KMS-11 (cell line): Measurements from ENCODE around the gene PVR.

Experiments
- H2AFZ ChIP-seq: fragments of 200-600 bp; sonication (generic); 2 replicates; pipeline ENCODE4 v1.6.1; 2016; ENCODE audit warnings: antibody characterized with exemption, mixed run types, low read depth
- H3K27ac ChIP-seq: fragments of 200-600 bp; sonication (generic); 2 replicates; pipeline ENCODE4 v1.6.1; 2016; ENCODE audit warnings: mild to moderate bottlenecking, mixed run types
- H3K27me3 ChIP-seq: fragments of 200-600 bp; sonication (generic); 2 replicates; pipeline ENCODE4 v1.6.1; 2017; ENCODE audit warnings: mild to moderate bottlenecking, low read depth, mixed run types, moderate library complexity; ENCODE audit not compliant: insufficient read depth
- H3K36me3 ChIP-seq: fragments of 200-600 bp; sonication (generic); 2 replicates; pipeline ENCODE4 v1.6.1; 2017; ENCODE audit warnings: mild to moderate bottlenecking, mixed run types; ENCODE audit not compliant: insufficient read depth
- H3K4me1 ChIP-seq: fragments of 200-600 bp; sonication (generic); 2 replicates; pipeline ENCODE4 v1.6.1; 2016; ENCODE audit warnings: mild to moderate bottlenecking, low read depth, mixed run types; ENCODE audit not compliant: poor library complexity, severe bottlenecking
- H3K4me2 ChIP-seq: fragments of 200-600 bp; sonication (generic); 2 replicates; pipeline ENCODE4 v1.7.0; 2016; ENCODE audit warnings: mild to moderate bottlenecking, mixed run types
- H3K4me3 ChIP-seq: fragments of 200-600 bp; sonication (generic); IDR thresholded peaks from 2 replicates; pipeline ENCODE4 v1.6.1; 2017; ENCODE audit warnings: low read depth, low read length, mixed read lengths; ENCODE audit not compliant: insufficient read depth
- H3K79me2 ChIP-seq: fragments of 200-600 bp; sonication (generic); 2 replicates; pipeline ENCODE4 v1.6.1; 2016; ENCODE audit warnings: low read depth, mixed run types; ENCODE audit not compliant: insufficient read depth
- H3K9ac ChIP-seq: fragments of 200-600 bp; sonication (generic); 2 replicates; pipeline ENCODE4 v1.6.1; 2016; ENCODE audit warnings: mild to moderate bottlenecking, mixed run types
- H4K20me1 ChIP-seq: fragments of 200-600 bp; sonication (generic); 2 replicates; pipeline ENCODE4 v1.6.1; 2016; ENCODE audit warnings: mild to moderate bottlenecking, mixed run types; ENCODE audit not compliant: insufficient read depth
- CTCF ChIP-seq: fragments of 200-600 bp; sonication (generic); conservative IDR thresholded peaks from 2 replicates; pipeline ENCODE4 v1.6.1; 2017; ENCODE audit warnings: low read depth, mild to moderate bottlenecking, antibody characterized with exemption, low read length, moderate library complexity, mixed read lengths

Gene PVR

GRCh38 chr19:44662691-44663385, 19.1 kb downstream of the PVR start:
- Histone ChIP-seq H3K27ac (no peak overlapping the region), H3K9ac (no peak overlapping the region), H3K4me1 (peaks cover 6% of the 10 kb centered on the region), H4K20me1 (no peaks in the 10 kb centered on the region), H3K36me3 (no peaks in the 10 kb centered on the region), H3K27me3 (no peaks in the 10 kb centered on the region; the same call in 1 of the 2 replicates), H3K4me3 (no peak overlapping the region), H2AFZ (no peak overlapping the region), H3K4me2 (no peak overlapping the region), H3K79me2 (no peaks in the 10 kb centered on the region)
- TF ChIP-seq CTCF = no peak

GRCh38 chr19:44663996-44664395, 20.3 kb downstream of the PVR start:
- H3K79me2 ChIP-seq = no peaks in the 10 kb centered on the region
- no peak overlapping the region for H2AFZ ChIP-seq
- H3K27ac ChIP-seq = no peak overlapping the region
- H3K4me3 ChIP-seq = no peak overlapping the region
- H4K20me1 ChIP-seq = no peaks in the 10 kb centered on the region
- H3K9ac ChIP-seq = no peak overlapping the region
- no peaks in the 10 kb centered on the region for H3K36me3 ChIP-seq
- no peak overlapping the region for H3K4me2 ChIP-seq
- TF ChIP-seq CTCF = no peak
- no peaks in the 10 kb centered on the region for H3K27me3 ChIP-seq
- H3K4me1 ChIP-seq = peaks cover 6% of the 10 kb centered on the region

- no peak for TF ChIP-seq CTCF
- H3K36me3 ChIP-seq = no peaks in the 10 kb centered on the region
- H2AFZ ChIP-seq = no peak overlapping the region
- H3K27me3 ChIP-seq = no peaks in the 10 kb centered on the region
- no peak overlapping the region for H3K4me2 ChIP-seq
- H3K9ac ChIP-seq = no peak overlapping the region
- H3K27ac ChIP-seq = no peak overlapping the region
- peaks cover 6% of the 10 kb centered on the region for H3K4me1 ChIP-seq
- H4K20me1 ChIP-seq = no peaks in the 10 kb centered on the region
- no peaks in the 10 kb centered on the region for H3K79me2 ChIP-seq
- no peak overlapping the region for H3K4me3 ChIP-seq
Observed at GRCh38 chr19:44664976-44665375, 21.3 kb downstream of the PVR start.

GRCh38 chr19:44666852-44667556, 23.3 kb downstream of the PVR start:
- no peak overlapping the region for H3K4me3 ChIP-seq
- no peak overlapping the region for H2AFZ ChIP-seq
- H3K27me3 ChIP-seq = no peaks in the 10 kb centered on the region
- TF ChIP-seq CTCF = no peak
- H4K20me1 ChIP-seq = no peaks in the 10 kb centered on the region
- no peak overlapping the region for H3K4me2 ChIP-seq
- H3K36me3 ChIP-seq = no peaks in the 10 kb centered on the region
- H3K27ac ChIP-seq = no peak overlapping the region
- no peaks in the 10 kb centered on the region for H3K79me2 ChIP-seq
- peaks cover 6% of the 10 kb centered on the region for H3K4me1 ChIP-seq
- no peak overlapping the region for H3K9ac ChIP-seq
